H1 (cell line): ENCODE measurements around the gene BSN. TPM values are rescaled to one million over a fixed set of nuclear protein-coding genes. Genes with fewer than 3 reads are reported as not detected.

Experiments
- BCL11A ChIP-seq, 2 experiments: IDR thresholded peaks; one replicate each; pipeline ENCODE4 v1.6.1; 2011; ENCODE audit warnings: low read depth in 2 of 2, low read length in 2 of 2, mild to moderate bottlenecking in 2 of 2
- E2F6 ChIP-seq: IDR thresholded peaks from 2 replicates; pipeline ENCODE4 v1.6.1; 2012; ENCODE audit warnings: inconsistent platforms
- HDAC2 ChIP-seq, 2 experiments: fragments of 300-600 bp in 1 of 2; sonication (generic) in 1 of 2; IDR thresholded peaks; 2 replicates each; pipeline ENCODE4 v1.6.1; 2011 to 2012; ENCODE audit warnings: low read depth in 2 of 2, low read length in 2 of 2, mild to moderate bottlenecking in 2 of 2, moderate library complexity in 2 of 2, borderline replicate concordance in 1 of 2, inconsistent platforms in 1 of 2
- NANOG ChIP-seq: IDR thresholded peaks from 2 replicates; pipeline ENCODE4 v1.6.1; 2011; ENCODE audit warnings: low read length, low read depth, mild to moderate bottlenecking, inconsistent platforms; ENCODE audit not compliant: insufficient read depth, poor library complexity, severe bottlenecking
- POLR2AphosphoS5 ChIP-seq: IDR thresholded peaks from 2 replicates; pipeline ENCODE4 v1.6.1; 2011; ENCODE audit warnings: low read depth, low read length
- RNF2 ChIP-seq: fragments of 200-900, 300-1000 bp; sonication (generic); IDR thresholded peaks from 2 replicates; pipeline ENCODE4 v1.7.1; 2016; ENCODE audit warnings: borderline replicate concordance, low read depth, mild to moderate bottlenecking, antibody characterized with exemption, low read length; ENCODE audit not compliant: poor library complexity, severe bottlenecking; ENCODE audit errors: missing control alignments
- TAF1 ChIP-seq: IDR thresholded peaks from 2 replicates; pipeline ENCODE4 v1.6.1; 2011; ENCODE audit warnings: mild to moderate bottlenecking, low read depth, low read length
- TEAD4 ChIP-seq: IDR thresholded peaks from 2 replicates; pipeline ENCODE4 v1.6.1; 2012; ENCODE audit warnings: low read depth, low read length, inconsistent platforms, mixed read lengths
- polyA plus RNA-seq, 7 experiments: library from polyadenylated mRNA; depleted of rRNA in 3 of 7; stranded (reverse) in 5 of 7; unstranded in 2 of 7; fragments of >200 nt in 5 of 7; fragments of 200-250 nt in 2 of 7; gene quantifications; 1 replicate in 5 of 7; 2 replicates in 1 of 7; 4 replicates in 1 of 7; pipeline versions ENCODE4 v1.2.1 to v1.2.3, GENCODE V29; 2011 to 2013; ENCODE audit warnings: missing spikeins in 2 of 7, mixed read lengths in 2 of 7
- total RNA-seq: library from RNA; stranded (reverse); fragmentation: NEBNext Ultra II Directional; extraction: Animal tissue kit (Norgen Biotek cat#: 25700); gene quantifications from 2 replicates; pipeline ENCODE4 v1.2.1, GENCODE V29; 2021

BSN gene
- total and polyA plus RNA-seq, 2 of the 8 experiments (the other 6 are each of a cell fraction or from before 2014, with no cell fraction given): 0.60 to 3.0 TPM

GRCh38 chr3:49667701-49668413 is 113.6 kb downstream of the BSN start (continued):
- no peak for TF ChIP-seq TAF1
- no peak for TF ChIP-seq BCL11A (IDR thresholded peaks at IDR 0.05; ENCODE audit: low read depth in 2 of 2, low read length in 2 of 2)
- no peak for TF ChIP-seq E2F6
- TF ChIP-seq HDAC2 (IDR thresholded peaks at IDR 0.05; ENCODE audit: borderline replicate concordance in 1 of 2, low read depth in 2 of 2, low read length in 2 of 2): no peak
- no peak for TF ChIP-seq NANOG
- no peak for TF ChIP-seq POLR2AphosphoS5
- no peak for TF ChIP-seq RNF2
- TF ChIP-seq TEAD4: no peak
